ENCODE data around the gene LHCGR.
"Not testable (repeated sequence)": the region's sequence is repeated elsewhere in the genome, so short reads cannot be mapped to it uniquely, and the experiment has no call there.

The LHCGR gene

GRCh38 chr2:48703621-48704020, 51.9 kb downstream of the LHCGR start:
- not testable (repeated sequence) for DNase-seq

DNA sequence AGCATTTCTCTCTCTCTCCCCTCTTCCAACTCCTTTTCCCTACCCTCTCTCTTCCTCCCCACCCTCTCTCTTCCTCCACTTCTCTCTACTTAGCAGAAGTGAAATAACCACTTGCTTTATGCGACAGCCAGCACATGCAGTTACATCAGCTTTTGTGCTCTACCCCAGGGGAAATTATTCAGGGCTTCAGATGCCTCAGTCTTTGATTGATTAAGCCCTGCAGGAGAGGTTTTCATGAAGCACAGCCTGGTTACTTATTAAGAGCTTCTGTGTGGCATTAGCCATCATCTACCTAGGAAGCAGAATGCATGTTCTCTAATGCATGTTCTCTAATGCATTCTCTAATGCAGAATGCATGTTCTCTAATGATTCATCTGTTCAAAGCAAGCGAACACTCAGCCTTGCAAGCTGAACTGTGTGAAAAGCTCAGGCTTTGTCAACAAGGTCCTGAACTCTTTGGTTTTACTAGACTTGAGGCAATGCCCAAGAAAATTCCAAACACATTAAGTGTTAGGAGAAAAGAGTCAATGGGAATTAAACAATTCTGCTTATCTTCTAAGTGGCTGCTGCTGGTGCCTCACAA, 56.1 kb downstream of the LHCGR start:
- no peak for DNase-seq

- DNase-seq = no peak
These were observed 58.6 kb downstream of the LHCGR start for GRCh38 chr2:48696881-48697280.

- DNase-seq = no peak
These were observed 59.5 kb downstream of the LHCGR start for GRCh38 chr2:48695991-48696390.

DNA sequence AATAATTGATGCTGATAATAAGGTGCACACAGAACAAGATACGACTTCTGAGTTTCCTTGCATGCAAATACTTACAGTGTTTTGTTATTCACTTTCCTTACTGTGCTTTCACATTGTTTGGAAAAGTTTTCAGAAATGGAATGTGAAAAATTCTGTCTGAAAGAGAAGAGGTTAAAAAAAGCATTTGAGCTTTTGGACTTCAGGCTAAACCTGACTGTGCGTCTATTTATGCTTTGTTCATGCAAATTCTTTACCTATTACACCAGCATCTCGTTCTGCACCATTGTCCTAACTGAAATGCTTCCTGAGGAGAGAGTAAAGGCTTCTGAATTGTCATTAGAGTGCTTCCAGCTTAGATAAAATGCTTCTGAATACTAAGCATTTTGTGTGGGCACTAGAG, 61.4 kb downstream of the LHCGR start:
- DNase-seq = no peak

DNA sequence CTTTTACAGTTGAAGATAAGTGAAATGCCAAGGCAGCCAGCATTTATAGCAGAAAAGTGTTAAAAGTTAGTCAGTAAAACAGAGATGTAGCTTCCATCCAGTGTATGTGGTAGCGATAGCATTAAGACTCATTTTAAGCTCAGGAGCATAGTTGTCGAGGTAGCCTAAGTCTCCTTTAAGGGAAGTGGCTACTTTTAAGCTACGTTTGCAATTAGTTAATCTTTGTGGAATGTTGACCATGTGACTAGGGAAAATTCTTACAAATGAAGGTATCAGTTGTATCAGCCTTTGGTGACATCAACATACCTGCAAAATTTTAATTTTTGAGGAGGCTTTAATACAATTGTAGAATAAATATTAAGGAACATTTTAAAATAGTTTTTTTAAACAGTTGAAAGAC, 61.9 kb downstream of the LHCGR start:
- no peak for DNase-seq

DNA sequence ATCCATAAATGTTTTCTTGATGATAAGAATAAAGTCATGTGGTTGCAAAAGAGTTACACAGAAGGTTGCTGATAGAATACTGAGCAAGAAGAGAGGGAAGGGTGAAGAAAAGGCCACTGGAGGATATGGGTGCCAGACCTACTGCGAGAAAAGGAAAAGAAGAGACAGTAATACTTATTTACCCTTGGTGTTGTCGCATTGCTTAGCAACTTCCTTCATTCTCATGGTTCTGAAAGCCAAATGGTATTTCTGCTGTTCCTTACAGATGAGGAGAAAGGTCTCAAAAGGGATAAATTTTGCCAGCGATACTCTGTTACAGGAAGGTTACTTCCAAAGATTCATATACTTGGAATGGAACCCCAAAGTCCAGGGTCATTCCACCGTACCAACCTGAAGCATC, 62.5 kb downstream of the LHCGR start:
- no peak for DNase-seq

DNA sequence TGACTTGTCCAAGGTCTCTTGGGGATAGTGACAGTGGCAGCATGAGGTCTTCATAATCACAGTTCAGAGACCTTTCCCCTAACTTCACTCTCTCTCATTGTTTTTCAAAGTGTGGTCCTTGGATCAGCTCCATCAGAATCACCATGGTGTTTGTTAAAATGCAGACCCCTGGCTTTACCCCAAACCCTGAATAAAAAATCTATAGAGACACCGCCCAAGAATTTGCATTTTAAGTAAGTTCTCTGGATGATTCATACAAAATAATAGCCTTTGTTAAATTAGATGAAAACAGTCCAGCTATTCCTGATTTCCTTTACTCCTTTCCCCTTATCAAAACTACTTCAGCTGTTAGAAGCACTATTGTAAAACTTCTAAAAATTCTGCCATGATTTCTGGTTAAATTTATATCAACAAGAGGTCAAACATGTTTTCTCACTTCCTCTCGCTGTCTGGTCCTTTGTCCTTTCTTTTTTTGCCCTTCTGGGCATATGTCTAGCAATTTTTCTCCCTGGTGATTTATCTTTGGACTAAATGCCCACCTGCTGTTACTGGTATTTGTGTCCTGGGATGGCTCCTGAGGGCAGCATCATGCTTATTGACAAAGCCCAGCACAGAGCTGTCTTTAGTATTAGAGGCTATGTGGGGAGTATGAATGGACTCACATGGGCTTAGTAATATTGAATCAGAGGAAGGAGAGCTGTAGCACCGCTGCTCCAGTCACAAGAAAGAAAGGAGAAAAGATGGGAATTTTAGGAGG, 63.4 kb downstream of the LHCGR start:
- DNase-seq = no peak

- DNase-seq = no peak
These were observed 70.4 kb downstream of the LHCGR start for GRCh38 chr2:48685126-48685525.

DNA sequence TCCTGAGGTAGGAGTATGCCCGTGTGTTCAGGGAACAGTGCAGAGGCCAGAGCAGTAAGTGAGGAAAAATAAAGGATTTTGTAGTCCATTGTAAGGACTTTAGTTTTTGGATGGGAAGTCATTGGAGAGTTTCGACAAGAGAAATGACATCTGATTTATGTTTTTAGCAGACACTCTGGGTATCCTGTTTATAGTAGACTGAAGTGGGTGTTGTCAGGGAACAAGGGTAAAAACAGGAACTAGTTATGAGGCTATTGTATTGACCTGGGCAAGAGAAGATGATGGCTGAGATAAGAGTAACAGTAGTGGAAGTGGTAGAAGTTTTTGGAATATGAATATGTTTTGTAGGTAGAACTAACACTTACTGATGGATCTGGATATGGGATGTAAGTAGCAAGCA, 78.1 kb downstream of the LHCGR start:
- DNase-seq = no peak

DNA sequence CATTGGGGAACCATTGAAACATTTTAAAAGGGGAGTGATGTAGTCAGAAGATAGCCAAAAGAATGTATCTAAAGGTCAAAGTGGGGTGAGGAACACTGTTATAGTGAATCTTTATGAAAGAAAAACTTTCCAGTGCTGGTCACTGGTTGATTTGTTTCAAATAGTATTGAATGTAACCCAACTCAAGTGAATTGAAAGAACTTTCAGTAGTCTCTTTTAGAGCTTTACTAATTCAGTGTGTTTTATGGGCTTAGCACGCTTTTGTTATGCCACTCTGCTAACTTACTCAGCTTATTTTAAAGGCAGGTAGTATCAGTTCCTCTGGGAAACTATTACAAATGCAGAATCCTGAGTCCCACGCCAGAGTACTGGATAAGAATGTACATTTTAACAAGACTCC, 80.6 kb downstream of the LHCGR start:
- DNase-seq = no peak

- no peak for DNase-seq
These were observed 81.9 kb downstream of the LHCGR start for GRCh38 chr2:48673581-48673980.

DNA sequence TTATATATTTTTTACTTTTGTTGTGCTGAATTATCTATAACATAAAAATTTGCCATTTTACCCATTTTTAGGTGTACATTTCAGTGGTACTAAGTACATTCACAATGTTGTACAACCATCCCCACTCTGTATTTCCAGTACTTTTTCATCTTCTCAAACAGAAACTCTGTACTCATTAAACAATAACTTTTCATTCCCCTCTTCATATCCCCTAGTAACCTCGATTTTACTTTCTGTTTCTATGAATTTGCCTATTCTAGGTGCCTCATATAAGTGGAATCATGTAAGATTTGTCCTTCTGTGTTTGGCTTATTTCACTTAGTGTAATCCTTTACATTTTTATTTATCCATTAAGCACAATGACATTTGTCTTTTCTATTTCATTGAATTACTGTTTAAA, 86.5 kb downstream of the LHCGR start:
- no peak for DNase-seq

DNA sequence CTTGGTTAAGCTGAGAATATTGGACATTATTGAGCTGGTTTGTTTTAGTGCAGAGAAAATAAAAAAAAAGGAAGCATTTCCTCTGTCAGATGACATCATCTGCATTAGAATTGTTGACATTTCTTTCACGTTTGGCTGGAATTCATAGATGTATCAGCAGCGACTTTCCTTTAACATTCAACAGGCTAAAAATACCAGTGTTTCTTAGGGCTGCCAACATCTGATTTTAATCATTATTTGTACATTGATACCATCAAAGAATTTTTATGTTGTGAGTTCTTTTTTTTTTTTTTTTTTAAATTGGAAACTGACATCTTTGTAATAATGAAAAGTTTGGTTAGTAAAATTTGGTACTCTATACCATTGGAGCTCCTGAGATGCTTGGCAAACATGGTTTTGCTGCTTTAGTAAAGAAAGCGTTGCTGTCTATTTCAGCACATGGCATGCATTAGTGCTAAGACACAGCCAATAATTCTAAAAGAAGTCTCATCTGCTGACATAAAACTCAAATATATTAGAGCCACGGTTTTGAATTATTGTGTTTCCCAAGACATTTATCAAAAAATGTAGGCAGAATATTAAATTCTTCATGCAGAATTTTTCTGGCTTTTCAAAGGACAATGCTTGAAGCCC, 104.2 kb downstream of the LHCGR start:
- no peak for DNase-seq

DNA sequence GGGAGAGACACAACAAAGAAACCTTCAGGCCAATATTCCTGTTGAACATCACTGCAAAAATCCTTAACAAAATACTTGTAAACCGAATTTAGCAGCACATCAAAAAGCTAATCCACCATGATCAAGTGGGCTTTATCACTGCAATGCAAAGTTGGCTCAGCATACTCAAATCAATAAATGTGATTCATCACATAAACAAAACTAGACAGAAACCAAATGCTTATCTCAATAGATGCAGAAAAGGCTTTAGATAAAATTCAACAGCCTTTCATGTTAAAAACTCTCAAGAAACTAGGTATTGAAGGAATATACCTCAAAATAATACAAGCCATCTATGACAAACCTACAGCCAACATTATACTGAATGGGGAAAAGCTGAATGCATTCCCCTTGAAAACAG, 117.3 kb downstream of the LHCGR start:
- no peak for DNase-seq
